ENCODE data around the gene CCDC197.

DNA sequence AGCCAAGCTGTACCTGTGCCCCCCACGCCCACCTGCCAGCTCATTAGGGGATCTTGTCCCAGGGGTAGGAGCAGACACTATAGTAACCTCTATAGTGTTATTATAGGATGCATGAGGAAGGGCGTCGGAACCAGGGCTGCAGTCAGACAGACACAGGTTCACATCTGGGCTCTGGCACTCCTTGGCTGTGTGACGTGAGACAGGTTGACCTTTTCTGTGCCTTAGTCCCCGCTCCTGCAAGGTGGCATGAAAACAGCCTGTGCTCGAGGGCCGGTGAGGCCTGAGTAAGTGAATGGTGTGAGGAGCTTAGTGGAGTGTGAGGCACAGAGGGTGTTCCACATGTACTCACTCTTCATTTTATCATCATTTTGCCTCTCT lies 39.8 kb upstream of the CCDC197 start:
- TF ChIP-seq, protein P1, sequence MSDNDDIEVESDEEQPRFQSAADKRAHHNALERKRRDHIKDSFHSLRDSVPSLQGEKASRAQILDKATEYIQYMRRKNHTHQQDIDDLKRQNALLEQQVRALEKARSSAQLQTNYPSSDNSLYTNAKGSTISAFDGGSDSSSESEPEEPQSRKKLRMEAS (IDR thresholded peaks at IDR 0.05) = no peak
- TF ChIP-seq, protein P2, sequence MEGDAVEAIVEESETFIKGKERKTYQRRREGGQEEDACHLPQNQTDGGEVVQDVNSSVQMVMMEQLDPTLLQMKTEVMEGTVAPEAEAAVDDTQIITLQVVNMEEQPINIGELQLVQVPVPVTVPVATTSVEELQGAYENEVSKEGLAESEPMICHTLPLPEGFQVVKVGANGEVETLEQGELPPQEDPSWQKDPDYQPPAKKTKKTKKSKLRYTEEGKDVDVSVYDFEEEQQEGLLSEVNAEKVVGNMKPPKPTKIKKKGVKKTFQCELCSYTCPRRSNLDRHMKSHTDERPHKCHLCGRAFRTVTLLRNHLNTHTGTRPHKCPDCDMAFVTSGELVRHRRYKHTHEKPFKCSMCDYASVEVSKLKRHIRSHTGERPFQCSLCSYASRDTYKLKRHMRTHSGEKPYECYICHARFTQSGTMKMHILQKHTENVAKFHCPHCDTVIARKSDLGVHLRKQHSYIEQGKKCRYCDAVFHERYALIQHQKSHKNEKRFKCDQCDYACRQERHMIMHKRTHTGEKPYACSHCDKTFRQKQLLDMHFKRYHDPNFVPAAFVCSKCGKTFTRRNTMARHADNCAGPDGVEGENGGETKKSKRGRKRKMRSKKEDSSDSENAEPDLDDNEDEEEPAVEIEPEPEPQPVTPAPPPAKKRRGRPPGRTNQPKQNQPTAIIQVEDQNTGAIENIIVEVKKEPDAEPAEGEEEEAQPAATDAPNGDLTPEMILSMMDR (IDR thresholded peaks at IDR 0.05; ENCODE audit: low read depth, low read length, missing input control) = no peak
- TF ChIP-seq RAD21 (IDR thresholded peaks at IDR 0.05) = no peak
- TF ChIP-seq, protein P3, sequence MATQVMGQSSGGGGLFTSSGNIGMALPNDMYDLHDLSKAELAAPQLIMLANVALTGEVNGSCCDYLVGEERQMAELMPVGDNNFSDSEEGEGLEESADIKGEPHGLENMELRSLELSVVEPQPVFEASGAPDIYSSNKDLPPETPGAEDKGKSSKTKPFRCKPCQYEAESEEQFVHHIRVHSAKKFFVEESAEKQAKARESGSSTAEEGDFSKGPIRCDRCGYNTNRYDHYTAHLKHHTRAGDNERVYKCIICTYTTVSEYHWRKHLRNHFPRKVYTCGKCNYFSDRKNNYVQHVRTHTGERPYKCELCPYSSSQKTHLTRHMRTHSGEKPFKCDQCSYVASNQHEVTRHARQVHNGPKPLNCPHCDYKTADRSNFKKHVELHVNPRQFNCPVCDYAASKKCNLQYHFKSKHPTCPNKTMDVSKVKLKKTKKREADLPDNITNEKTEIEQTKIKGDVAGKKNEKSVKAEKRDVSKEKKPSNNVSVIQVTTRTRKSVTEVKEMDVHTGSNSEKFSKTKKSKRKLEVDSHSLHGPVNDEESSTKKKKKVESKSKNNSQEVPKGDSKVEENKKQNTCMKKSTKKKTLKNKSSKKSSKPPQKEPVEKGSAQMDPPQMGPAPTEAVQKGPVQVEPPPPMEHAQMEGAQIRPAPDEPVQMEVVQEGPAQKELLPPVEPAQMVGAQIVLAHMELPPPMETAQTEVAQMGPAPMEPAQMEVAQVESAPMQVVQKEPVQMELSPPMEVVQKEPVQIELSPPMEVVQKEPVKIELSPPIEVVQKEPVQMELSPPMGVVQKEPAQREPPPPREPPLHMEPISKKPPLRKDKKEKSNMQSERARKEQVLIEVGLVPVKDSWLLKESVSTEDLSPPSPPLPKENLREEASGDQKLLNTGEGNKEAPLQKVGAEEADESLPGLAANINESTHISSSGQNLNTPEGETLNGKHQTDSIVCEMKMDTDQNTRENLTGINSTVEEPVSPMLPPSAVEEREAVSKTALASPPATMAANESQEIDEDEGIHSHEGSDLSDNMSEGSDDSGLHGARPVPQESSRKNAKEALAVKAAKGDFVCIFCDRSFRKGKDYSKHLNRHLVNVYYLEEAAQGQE (IDR thresholded peaks at IDR 0.05) = no peak
- TF ChIP-seq TAF1 (conservative IDR thresholded peaks at IDR 0.05) = no peak
- TF ChIP-seq ATF3 (IDR thresholded peaks at IDR 0.05) = no peak
- no peak for TF ChIP-seq EGR1 (IDR thresholded peaks at IDR 0.05; ENCODE audit: low read depth in 2 of 2)
- TF ChIP-seq GABPA (IDR thresholded peaks at IDR 0.05 in 1 of 2, conservative IDR thresholded peaks at IDR 0.05 in 1 of 2) = no peak
- no peak for TF ChIP-seq JUND (IDR thresholded peaks at IDR 0.05)
- TF ChIP-seq RXRA (IDR thresholded peaks at IDR 0.05) = no peak
- no peak for TF ChIP-seq SP1 (IDR thresholded peaks at IDR 0.05)
- TF ChIP-seq FOXA2 (IDR thresholded peaks at IDR 0.05) = no peak
